Urinary bladder (tissue), 4 donors: ENCODE results near the gene TOM1L1. TPM values are rescaled to one million over a fixed set of nuclear protein-coding genes. Genes with fewer than 3 reads are reported as not detected.

Experiments
- DNase-seq: peaks from one replicate; pipeline ENCODE4 v3.0.0-alpha.2; 2015; ENCODE audit errors: extremely low spot score
- H3K27ac ChIP-seq: one replicate; pipeline ENCODE4 v1.5.1; 2013; ENCODE audit warnings: low read depth, mild to moderate bottlenecking, moderate library complexity
- H3K36me3 ChIP-seq: one replicate; pipeline ENCODE4 v1.6.1; 2013; ENCODE audit warnings: mild to moderate bottlenecking, moderate library complexity; ENCODE audit not compliant: insufficient read depth
- H3K4me1 ChIP-seq: one replicate; pipeline ENCODE4 v1.6.1; 2013; ENCODE audit warnings: mild to moderate bottlenecking, moderate library complexity; ENCODE audit not compliant: insufficient read depth
- H3K4me3 ChIP-seq: one replicate; pipeline ENCODE4 v1.5.1; 2013; ENCODE audit warnings: low read depth, low read length
- WGBS: extraction: QIAGEN DNeasy Blood & Tissue Kit; methylation state at CpG from one replicate; pipeline ENCODE4 v1.1.7; 2013; 5-methylcytosine and 5-hydroxymethylcytosine counted together
- polyA plus RNA-seq: library from polyadenylated mRNA; stranded (reverse); fragments of 200-250 nt; gene quantifications from one replicate; pipeline ENCODE4 v1.2.3, GENCODE V29; 2013
- small RNA-seq: library from RNA; depleted of rRNA; stranded (forward); fragments of <200 nt; gene quantifications from one replicate; pipeline ENCODE3, GENCODE V24; 2014
- total RNA-seq: library from RNA; depleted of rRNA; stranded (reverse); fragments of >200 nt; gene quantifications from one replicate; pipeline ENCODE4 v1.2.3, GENCODE V29; 2014
- donor health status: healthy with polysubstance abuse.
- donor health status: healthy.

TOM1L1 gene
- total and polyA plus RNA-seq, 2 donors, result 11.1 to 25.0 TPM

DNA sequence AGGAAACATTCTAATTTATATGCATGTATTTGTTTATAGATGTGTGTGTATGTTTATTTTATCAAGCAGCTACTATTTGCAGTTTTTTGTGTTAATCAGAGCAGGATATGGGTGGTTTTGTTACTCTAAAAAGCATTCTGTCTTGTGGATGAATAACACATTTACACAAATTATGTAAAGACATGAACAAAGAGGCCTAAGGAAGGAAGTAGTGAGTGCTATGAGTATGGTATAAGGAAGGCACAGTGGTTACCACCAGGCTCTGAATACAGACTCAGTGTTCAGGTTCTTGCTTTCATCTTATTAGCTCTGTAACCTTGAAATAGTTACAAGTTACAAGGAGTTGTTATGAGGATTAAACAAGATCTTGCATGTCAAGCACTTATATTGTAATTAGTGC, 101.8 kb downstream of the TOM1L1 start:
- no peak for DNase-seq
- Histone ChIP-seq H3K36me3 (peaks cover 2% of the 10 kb centered on the region), H3K4me1 (no peaks in the 10 kb centered on the region), H3K27ac (no peak overlapping the region), H3K4me3 (no peak overlapping the region)

DNA sequence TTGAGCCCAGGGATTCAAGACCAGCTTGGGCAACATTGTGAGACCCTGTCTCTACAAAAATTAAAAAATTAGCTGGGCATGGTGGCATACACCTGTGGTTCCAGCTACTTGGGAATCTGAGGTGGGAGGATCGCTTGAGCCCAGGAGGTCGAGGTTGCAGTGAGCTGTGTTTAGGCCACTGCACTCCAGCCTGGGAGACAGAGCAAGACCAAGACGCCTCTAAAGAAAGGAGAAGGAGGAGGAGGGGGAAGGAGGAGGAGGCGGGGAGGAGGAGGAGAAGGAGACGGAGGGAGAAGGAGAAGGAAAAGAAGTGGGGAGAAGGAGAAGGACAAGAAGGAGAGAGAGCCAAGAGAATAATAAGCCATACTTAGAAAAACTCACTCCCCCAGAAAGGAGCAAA, 103.8 kb downstream of the TOM1L1 start:
- WGBS, result 86% methylated on average over 5 of the region's 5 CpGs
- H3K36me3 ChIP-seq, result peaks cover 1% of the 10 kb centered on the region

DNA sequence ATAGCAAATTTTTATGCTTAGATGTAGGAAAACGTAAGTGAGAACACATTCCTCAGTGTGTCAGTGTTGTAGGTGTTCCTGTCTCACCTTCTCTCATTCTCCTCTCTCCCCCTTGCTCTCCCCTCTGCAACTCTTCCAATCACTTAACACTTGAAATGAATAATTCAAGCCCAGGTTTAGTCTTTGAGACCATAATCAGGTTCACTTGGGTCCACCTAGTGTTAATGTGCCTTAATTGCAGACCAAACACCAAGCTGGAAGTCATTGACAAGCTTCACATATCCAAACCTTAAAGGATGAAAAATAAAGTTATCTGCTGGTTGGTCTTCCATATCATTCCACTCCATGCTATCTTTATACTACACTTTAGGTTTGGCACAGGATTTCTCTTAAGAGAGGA, 104.9 kb downstream of the TOM1L1 start:
- DNase-seq, result no peak
- WGBS, result 97% methylated on average over 1 of the region's 1 CpG
- H3K36me3 ChIP-seq, result no peaks in the 10 kb centered on the region
- no peak overlapping the region for H3K27ac ChIP-seq
- H3K4me1 ChIP-seq, result no peaks in the 10 kb centered on the region
- no peak overlapping the region for H3K4me3 ChIP-seq

More for the DNA sequence above, 103.8 kb downstream of the TOM1L1 start:
- Histone ChIP-seq H3K27ac (no peak overlapping the region), H3K4me3 (no peak overlapping the region), H3K4me1 (no peaks in the 10 kb centered on the region)
- DNase-seq, result no peak

Small RNAs within 50 kb of the gene (small RNA-seq; reads per million reads assigned to genes)
- gene AC007485.1, result not detected

Other genes starting within 250 kb of the TOM1L1 start
- 62.1 TPM for gene COX11, start 67.8 kb downstream of the TOM1L1 start, total RNA-seq
- 70.1 TPM for gene COX11, start 67.8 kb downstream of the TOM1L1 start, polyA plus RNA-seq
- gene STXBP4, start 67.9 kb downstream of the TOM1L1 start, total RNA-seq, result 45.4 TPM
- gene STXBP4, start 67.9 kb downstream of the TOM1L1 start, polyA plus RNA-seq, result 4.5 TPM